Right lobe of liver (tissue), 6 donors: ENCODE data around the gene CCM2. TPM values are rescaled to one million over a fixed set of nuclear protein-coding genes. Genes with fewer than 3 reads are reported as not detected.

Source experiments
- ATAC-seq, 4 donors: fragments of 200-7000 bp; cut with Tn5 transposase; one replicate each; pipeline ENCODE4 v1.9.1; 2020; ENCODE audit warnings: mild to moderate bottlenecking in 4 of 4, moderate library complexity in 4 of 4
- DNase-seq, 3 donors: peaks; one replicate each; pipeline ENCODE4 v3.0.0-alpha.2; 2020
- H3K27ac ChIP-seq, 3 donors: fragments of 200-600 bp; one replicate each; pipeline ENCODE4 v1.8.0; 2022
- H3K27me3 ChIP-seq, 2 donors: fragments of 200-600 bp; one replicate each; pipeline ENCODE4 v1.8.0; 2022
- H3K36me3 ChIP-seq, 4 donors: fragments of 200-600 bp; sonication (generic) in 1 of 4; one replicate each; pipeline versions ENCODE4 v1.5.1 to v1.8.0; 2017 to 2022; ENCODE audit warnings: control low read depth in 1 of 4
- H3K4me1 ChIP-seq, 4 donors: fragments of 200-600 bp; sonication (generic) in 1 of 4; one replicate each; pipeline versions ENCODE4 v1.5.1 to v1.8.0; 2017 to 2022; ENCODE audit warnings: control low read depth in 1 of 4
- H3K4me3 ChIP-seq, 3 donors: fragments of 200-600 bp; one replicate each; pipeline ENCODE4 v1.8.0; 2022
- H3K9me3 ChIP-seq, 4 donors: fragments of 200-600 bp; sonication (generic) in 1 of 4; one replicate each; pipeline versions ENCODE4 v1.5.1 to v1.8.0; 2017 to 2022; ENCODE audit warnings: control low read depth in 1 of 4
- POLR2A ChIP-seq: fragments of 450-650 bp; IDR thresholded peaks from one replicate; pipeline ENCODE4 v1.6.1; 2017; ENCODE audit warnings: antibody characterized with exemption, mild to moderate bottlenecking
- WGBS: methylation state at CpG from one replicate; pipeline ENCODE4 v1.1.6; 2018; ENCODE audit warnings: low coverage, low lambda C conversion rate; ENCODE audit not compliant: insufficient coverage; ENCODE audit errors: missing lambda C conversion rate; 5-methylcytosine and 5-hydroxymethylcytosine counted together
- intact Hi-C, 2 donors: fragments of 100-400 bp; cut with DNase I; formaldehyde crosslinking; loops; one replicate each; pipeline versions ENCODE4 v1.11.2 to v1.14.1; 2022
- total RNA-seq, 6 experiments: library from RNA; depleted of rRNA in 2 of 6; stranded (reverse); fragments of >200 nt in 2 of 6; fragmentation: NEBNext Ultra II Directional in 3 of 6; extraction: Animal tissue kit (Norgen Biotek cat#: 25700) in 3 of 6; gene quantifications; one replicate each; pipeline versions ENCODE4 v1.1.0 to v1.2.4, GENCODE V29; 2016 to 2023
- TF ChIP-seq, protein P1 (sequence below), 4 donors: fragments of 200-600 bp in 3 of 4; fragments of 450-650 bp in 1 of 4; IDR thresholded peaks; one replicate each; pipeline versions ENCODE4 v1.5.1 to v1.8.0; 2016 to 2022; ENCODE audit warnings: antibody characterized with exemption in 4 of 4, mild to moderate bottlenecking in 2 of 4
- donor health status: DM: no; HTN: yes; CAD: no.
- donor health status: DM: no; HTN: no; CAD: no.
- donor health status: DM: no; HTN: no; CAD: no.
- donor health status: DM: no; HTN: yes; CAD: no.
- donor health status: DM: no; HTN: yes; CAD: no.

The CCM2 gene
- total RNA-seq, 6 experiments from 2014 or later: 29.4 to 70.7 (median 37.9) TPM

DNA sequence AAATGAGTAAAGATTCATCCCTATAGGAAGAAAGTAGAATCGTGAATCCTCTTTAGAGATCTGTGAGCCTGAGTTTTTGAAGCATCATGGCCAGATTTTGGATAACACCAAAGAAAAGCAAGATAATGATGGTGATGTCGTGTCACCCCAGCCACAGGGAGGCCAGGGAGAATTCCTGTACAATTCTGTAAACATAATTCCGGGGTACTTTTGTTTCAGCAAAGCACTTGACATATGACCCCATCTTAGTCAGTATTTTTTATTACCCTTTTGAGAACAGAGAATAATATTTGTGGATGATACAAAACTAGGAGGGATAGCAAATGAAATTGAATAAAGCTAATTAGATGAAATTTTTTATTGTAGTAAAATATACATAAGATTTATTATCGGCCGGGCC, 55.0 kb downstream of the CCM2 start:
- no peaks in the 10 kb centered on the region for H3K36me3 ChIP-seq
- no peak for TF ChIP-seq POLR2A
- TF ChIP-seq, protein P1, sequence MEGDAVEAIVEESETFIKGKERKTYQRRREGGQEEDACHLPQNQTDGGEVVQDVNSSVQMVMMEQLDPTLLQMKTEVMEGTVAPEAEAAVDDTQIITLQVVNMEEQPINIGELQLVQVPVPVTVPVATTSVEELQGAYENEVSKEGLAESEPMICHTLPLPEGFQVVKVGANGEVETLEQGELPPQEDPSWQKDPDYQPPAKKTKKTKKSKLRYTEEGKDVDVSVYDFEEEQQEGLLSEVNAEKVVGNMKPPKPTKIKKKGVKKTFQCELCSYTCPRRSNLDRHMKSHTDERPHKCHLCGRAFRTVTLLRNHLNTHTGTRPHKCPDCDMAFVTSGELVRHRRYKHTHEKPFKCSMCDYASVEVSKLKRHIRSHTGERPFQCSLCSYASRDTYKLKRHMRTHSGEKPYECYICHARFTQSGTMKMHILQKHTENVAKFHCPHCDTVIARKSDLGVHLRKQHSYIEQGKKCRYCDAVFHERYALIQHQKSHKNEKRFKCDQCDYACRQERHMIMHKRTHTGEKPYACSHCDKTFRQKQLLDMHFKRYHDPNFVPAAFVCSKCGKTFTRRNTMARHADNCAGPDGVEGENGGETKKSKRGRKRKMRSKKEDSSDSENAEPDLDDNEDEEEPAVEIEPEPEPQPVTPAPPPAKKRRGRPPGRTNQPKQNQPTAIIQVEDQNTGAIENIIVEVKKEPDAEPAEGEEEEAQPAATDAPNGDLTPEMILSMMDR (IDR thresholded peaks at IDR 0.05): no peak
- WGBS: 90% methylated on average over 4 of the region's 5 CpGs

DNA sequence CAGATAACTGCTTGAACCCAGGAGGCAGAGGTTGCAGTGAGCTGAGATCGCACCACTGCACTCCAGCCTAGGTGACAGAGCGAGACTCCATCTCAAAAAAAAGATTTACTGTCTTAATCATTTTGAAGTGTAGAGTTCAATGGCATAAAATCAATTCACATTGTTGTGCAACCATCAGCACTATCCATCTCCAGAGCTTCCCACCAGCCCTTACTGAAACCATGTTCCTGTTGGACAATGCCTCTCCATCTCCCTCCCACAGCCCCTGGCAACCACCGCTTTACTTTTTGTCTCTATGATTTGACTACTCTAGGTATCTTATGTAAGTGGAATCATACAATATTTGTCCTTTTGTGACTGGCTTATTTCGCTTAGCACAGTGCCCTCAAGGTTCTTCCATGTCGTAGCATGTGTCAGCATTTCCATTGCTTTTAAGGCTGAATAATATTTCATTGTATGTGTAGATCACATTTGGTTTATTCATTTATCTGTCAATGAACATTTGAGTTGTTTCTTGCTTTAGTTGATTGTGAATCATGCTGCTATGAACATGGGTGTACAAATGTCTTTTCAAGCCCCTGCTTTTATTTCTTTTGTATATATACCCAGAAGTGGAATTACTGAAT, 55.7 kb downstream of the CCM2 start:
- 97% methylated on average over 5 of the region's 5 CpGs for WGBS

More for the DNA sequence above, 55.0 kb downstream of the CCM2 start:
- DNase-seq (no peak), ATAC-seq (no peak)
- Histone ChIP-seq H3K4me1 (no peaks in the 10 kb centered on the region), H3K9me3 (no peaks in the 10 kb centered on the region), H3K4me3 (no peak overlapping the region), H3K27ac (no peak overlapping the region), H3K27me3 (no peaks in the 10 kb centered on the region)
- intact Hi-C loops: no loop called here

DNA sequence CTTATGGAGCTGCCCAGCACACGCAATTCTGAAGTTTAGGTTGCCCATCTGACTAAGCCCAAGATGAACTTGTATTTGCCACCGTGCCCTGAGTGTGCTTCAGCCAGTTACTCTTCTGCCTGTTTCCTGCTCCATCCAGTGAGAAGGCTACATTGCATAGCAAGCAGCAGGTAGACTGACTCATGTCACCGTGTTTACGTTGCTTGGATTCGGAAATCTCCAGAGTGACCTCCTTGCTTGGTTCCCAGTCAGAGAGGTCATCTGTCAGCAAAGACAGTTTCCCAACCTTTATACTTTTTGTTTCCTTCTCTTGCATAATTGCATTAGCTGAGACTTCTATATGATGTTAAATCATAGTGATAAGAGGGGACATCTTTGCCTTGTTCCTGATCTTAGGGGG, 57.9 kb downstream of the CCM2 start:
- H3K36me3 ChIP-seq: no peaks in the 10 kb centered on the region
- DNase-seq (no peak), ATAC-seq (peak in 2 of 4 donors; percentile 14 to 76)
- H3K27ac ChIP-seq: no peak overlapping the region
- no peaks in the 10 kb centered on the region for H3K4me1 ChIP-seq
- WGBS: 68% methylated on average over 5 of the region's 5 CpGs
- intact Hi-C loops: no loop called here
- no peaks in the 10 kb centered on the region for H3K27me3 ChIP-seq
- TF ChIP-seq, protein P1 (IDR thresholded peaks at IDR 0.05): no peak
- no peak for TF ChIP-seq POLR2A
- no peaks in the 10 kb centered on the region for H3K9me3 ChIP-seq
- H3K4me3 ChIP-seq: no peak overlapping the region

More for the DNA sequence above, 55.7 kb downstream of the CCM2 start:
- Histone ChIP-seq H3K27me3 (no peaks in the 10 kb centered on the region), H3K9me3 (no peaks in the 10 kb centered on the region), H3K27ac (no peak overlapping the region), H3K4me3 (no peak overlapping the region), H3K4me1 (no peaks in the 10 kb centered on the region), H3K36me3 (no peaks in the 10 kb centered on the region)
- ATAC-seq: peak in 3 of 4 donors; percentile 37 to 45 (median 43)
- intact Hi-C loops: no loop called here
- no peak for TF ChIP-seq POLR2A
- TF ChIP-seq, protein P1 (IDR thresholded peaks at IDR 0.05): no peak
- no peak for DNase-seq

DNA sequence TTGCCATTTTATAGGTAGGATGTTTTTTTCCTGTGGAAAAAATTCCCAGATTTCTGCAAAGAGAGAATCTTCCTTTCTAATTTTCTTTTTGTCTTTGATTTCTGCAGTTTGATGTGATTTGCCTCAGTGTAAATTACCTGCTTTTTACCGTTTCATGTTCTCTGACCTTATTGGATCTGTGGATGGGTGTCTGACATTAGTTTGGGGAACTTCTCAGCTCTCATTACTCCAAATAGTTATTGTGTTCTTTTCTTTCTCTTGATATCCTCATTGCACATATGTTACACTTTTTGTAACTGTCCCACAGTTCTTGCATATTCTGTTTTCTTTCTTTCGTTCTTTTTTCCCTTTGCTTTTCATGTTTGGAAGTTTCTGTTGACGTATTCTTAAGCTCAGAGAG, 60.3 kb downstream of the CCM2 start:
- no peaks in the 10 kb centered on the region for H3K4me1 ChIP-seq
- ATAC-seq: no peak
- WGBS: 89% methylated on average over 3 of the region's 3 CpGs

More for the DNA sequence above, 60.3 kb downstream of the CCM2 start:
- H3K27ac ChIP-seq: no peak overlapping the region
- no peaks in the 10 kb centered on the region for H3K27me3 ChIP-seq
- TF ChIP-seq POLR2A: no peak
- TF ChIP-seq, protein P1 (IDR thresholded peaks at IDR 0.05): no peak
- H3K4me3 ChIP-seq: no peak overlapping the region
- H3K9me3 ChIP-seq: no peaks in the 10 kb centered on the region
- peaks cover 0 to 12% (median 6%) of the 10 kb centered on the region in 4 donors for H3K36me3 ChIP-seq
- intact Hi-C loops: no loop called here
- no peak for DNase-seq
